Measurements from ENCODE around the gene PCDH9. TPM values are rescaled to one million over a fixed set of nuclear protein-coding genes. Genes with fewer than 3 reads are reported as not detected.

Gene PCDH9
- total and polyA plus RNA-seq, 10 of the 15 experiments (the other 5 are each of a cell fraction or from before 2014, with no cell fraction given), result 0.02 to 2.3 (median 0.05) TPM; not detected in 1

GRCh38 chr13:66518068-66518467 lies 712.1 kb downstream of the PCDH9 start:
- Histone ChIP-seq H3K27ac (ENCODE audit: control insufficient read depth, insufficient read depth) (no peak overlapping the region), H2AFZ (ENCODE audit: control insufficient read depth, low read depth, low read length) (no peak overlapping the region), H3K79me2 (ENCODE audit: control insufficient read depth, insufficient read depth, low read length) (no peaks in the 10 kb centered on the region), H3K36me3 (ENCODE audit: control insufficient read depth in 2 of 2, insufficient read depth in 2 of 2, low read length in 1 of 2) (no peaks in the 10 kb centered on the region), H3K9ac (ENCODE audit: control insufficient read depth, insufficient read depth, low read length) (no peak overlapping the region), H3K4me2 (ENCODE audit: control insufficient read depth, insufficient read depth) (no peak overlapping the region), H3K4me3 (no peak overlapping the region), H3K4me1 (ENCODE audit: control insufficient read depth, insufficient read depth, low read length) (no peaks in the 10 kb centered on the region), H3K9me3 (replicated peaks; ENCODE audit: control insufficient read depth, insufficient read depth, low read length) (no peaks in the 10 kb centered on the region), H3K27me3 (replicated peaks in 1 of 2; ENCODE audit: control insufficient read depth in 2 of 2, insufficient read depth in 2 of 2, low read length in 1 of 2) (no peaks in the 10 kb centered on the region), H4K20me1 (ENCODE audit: control insufficient read depth, insufficient read depth) (no peaks in the 10 kb centered on the region)
- TF ChIP-seq POU2F2 (IDR thresholded peaks at IDR 0.05; ENCODE audit: borderline replicate concordance, low read depth, low read length) (no peak), YBX1 (IDR thresholded peaks at IDR 0.05) (no peak), CEBPZ (IDR thresholded peaks at IDR 0.05; ENCODE audit: low read depth, low read length) (no peak), NFYA (IDR thresholded peaks at IDR 0.05; ENCODE audit: borderline replicate concordance, low read depth, low read length) (no peak), ZBTB4 (CRISPR knock-in tag; IDR thresholded peaks at IDR 0.05) (no peak), SUPT20H (IDR thresholded peaks at IDR 0.05; ENCODE audit: borderline replicate concordance, control insufficient read depth, low read depth, low read length) (no peak), POLR2A (IDR thresholded peaks at IDR 0.05; ENCODE audit: low read depth, low read length) (no peak), RELB (IDR thresholded peaks at IDR 0.05; ENCODE audit: low read depth) (no peak), PML (IDR thresholded peaks at IDR 0.05; ENCODE audit: low read length) (no peak), KLF5 (IDR thresholded peaks at IDR 0.05; ENCODE audit: partially characterized antibody) (no peak), SMAD1 (IDR thresholded peaks at IDR 0.05; ENCODE audit: low read depth, partially characterized antibody) (no peak), SRF (IDR thresholded peaks at IDR 0.05; ENCODE audit: low read depth in 2 of 2, low read length in 2 of 2) (no peak), SMAD5 (IDR thresholded peaks at IDR 0.05; ENCODE audit: low read depth) (no peak), TARDBP (IDR thresholded peaks at IDR 0.05; ENCODE audit: borderline replicate concordance) (no peak)
- in situ Hi-C loops (cut with MboI) (no loop called here), intact Hi-C loops (cut with micrococcal nuclease; ENCODE audit: unreplicated experiment) (no loop called here)
- DNase-seq (ENCODE audit: low read depth, low spot score), result no peak
- 0% methylated on average over 2 of the region's 2 CpGs for WGBS (ENCODE audit: insufficient coverage, insufficient replicate concordance, low lambda C conversion rate, missing lambda C conversion rate)
- no peak for ATAC-seq
- no TSS peak for BruUV-seq (replicated peaks)
- RAD21 ChIA-PET (ENCODE audit: unreplicated experiment), result no interaction called here
- SMC1A ChIA-PET (ENCODE audit: uncharacterized antibody, unreplicated experiment), result no interaction called here
- CTCF ChIA-PET, result no interaction called here
- POLR2A ChIA-PET, result no interaction called here
- no peak for FAIRE-seq
